ENCODE measurements around the gene NFIC.

- TF ChIP-seq REST (IDR thresholded peaks at IDR 0.05) (no peak), ATF3 (IDR thresholded peaks at IDR 0.05) (no peak), MAX (IDR thresholded peaks at IDR 0.05) (no peak)
Measured at GRCh38 chr19:3381701-3382372, 15.5 kb downstream of the NFIC start.
